ENCODE results near the gene ZNF549. TPM values are rescaled to one million over a fixed set of nuclear protein-coding genes. Genes with fewer than 3 reads are reported as not detected.

The ZNF549 gene
- total and polyA plus RNA-seq, 2 of the 13 experiments (the other 11 are each of a cell fraction or from before 2014, with no cell fraction given): 2.8 to 6.4 TPM

- TF ChIP-seq ZSCAN12 (CRISPR knock-in tag; IDR thresholded peaks at IDR 0.05): no peak
- no peak for TF ChIP-seq ZNF180 (CRISPR knock-in tag; IDR thresholded peaks at IDR 0.05; ENCODE audit: borderline replicate concordance, low read depth)
- no peak for TF ChIP-seq ZNF318 (CRISPR knock-in tag; IDR thresholded peaks at IDR 0.05)
- TF ChIP-seq BRD4 (CRISPR knock-in tag; IDR thresholded peaks at IDR 0.05): no peak
- no peak for TF ChIP-seq ZFYVE20 (CRISPR knock-in tag; IDR thresholded peaks at IDR 0.05; ENCODE audit: borderline replicate concordance, low read depth)
- TF ChIP-seq ELK4 (CRISPR knock-in tag; IDR thresholded peaks at IDR 0.05; ENCODE audit: borderline replicate concordance): no peak
- no peak for TF ChIP-seq SRY (CRISPR knock-in tag; IDR thresholded peaks at IDR 0.05)
- no peak for TF ChIP-seq FOXO4 (CRISPR knock-in tag; conservative IDR thresholded peaks at IDR 0.05)
- no peak for TF ChIP-seq AGO1 (IDR thresholded peaks at IDR 0.05; ENCODE audit: low read depth, low read length, poor library complexity, severe bottlenecking)
- no peak for TF ChIP-seq SIX1 (CRISPR knock-in tag; IDR thresholded peaks at IDR 0.05; ENCODE audit: borderline replicate concordance)
- no peak for TF ChIP-seq ZFP36L2 (CRISPR knock-in tag; IDR thresholded peaks at IDR 0.05)
- TF ChIP-seq HMG20B (CRISPR knock-in tag; conservative IDR thresholded peaks at IDR 0.05): no peak
- no peak for TF ChIP-seq ZFP1 (CRISPR knock-in tag; IDR thresholded peaks at IDR 0.05)
- no peak for TF ChIP-seq ZNF326 (CRISPR knock-in tag; IDR thresholded peaks at IDR 0.05; ENCODE audit: borderline replicate concordance)
- no peak for TF ChIP-seq NCOR1 (IDR thresholded peaks at IDR 0.05; ENCODE audit: borderline replicate concordance, low read length)
- TF ChIP-seq ZFP82 (CRISPR knock-in tag; IDR thresholded peaks at IDR 0.05; ENCODE audit: borderline replicate concordance): no peak
- TF ChIP-seq MNT (IDR thresholded peaks at IDR 0.05): no peak
These were observed 56.6 kb downstream of the ZNF549 start, which contains the start of gene ZIK1 (continued) for GRCh38 chr19:57583521-57584416.

Data from HepG2 (cell line).